ENCODE measurements around the gene ABCG1.

GRCh38 chr21:42236693-42237092 lies 17.8 kb downstream of the ABCG1 start:
- no peak for TF ChIP-seq CTCF (IDR thresholded peaks at IDR 0.05)
- TF ChIP-seq POLR2A (IDR thresholded peaks at IDR 0.05; ENCODE audit: low read depth): no peak
- no peak for TF ChIP-seq EP300 (IDR thresholded peaks at IDR 0.05)
- TF ChIP-seq POLR2AphosphoS5 (IDR thresholded peaks at IDR 0.05): no peak

Data from esophagus muscularis mucosa (tissue), 4 donors.